Neuronal stem cell (in vitro differentiated cells): ENCODE results near the gene PRR4. TPM values are rescaled to one million over a fixed set of nuclear protein-coding genes. Genes with fewer than 3 reads are reported as not detected.

Source experiments
- DNase-seq: peaks from one replicate; pipeline ENCODE4 v3.0.0-alpha.2; 2013; ENCODE audit warnings: low spot score
- H2AFZ ChIP-seq: one replicate; pipeline ENCODE4 v1.6.1; 2013; ENCODE audit warnings: mild to moderate bottlenecking, low read length, inconsistent platforms
- H2AK5ac ChIP-seq: 2 replicates; pipeline ENCODE4 v1.6.1; 2013; ENCODE audit warnings: low read depth, mild to moderate bottlenecking, inconsistent platforms, low read length, moderate library complexity, mixed read lengths
- H2BK120ac ChIP-seq: 2 replicates; pipeline ENCODE4 v1.6.1; 2013; ENCODE audit warnings: low read depth, mild to moderate bottlenecking, inconsistent platforms, low read length, moderate library complexity, mixed read lengths
- H2BK12ac ChIP-seq: one replicate; pipeline ENCODE4 v1.6.1; 2013; ENCODE audit warnings: low read length, inconsistent platforms
- H2BK15ac ChIP-seq: 2 replicates; pipeline ENCODE4 v1.6.1; 2013; ENCODE audit warnings: mild to moderate bottlenecking, low read length, inconsistent platforms, mixed read lengths
- H2BK5ac ChIP-seq: one replicate; pipeline ENCODE4 v1.6.1; 2013; ENCODE audit warnings: inconsistent platforms, mild to moderate bottlenecking, low read length, moderate library complexity
- H3K14ac ChIP-seq: one replicate; pipeline ENCODE4 v1.6.1; 2013; ENCODE audit warnings: low read length, inconsistent platforms
- H3K18ac ChIP-seq: 2 replicates; pipeline ENCODE4 v1.6.1; 2013; ENCODE audit warnings: low read length, inconsistent platforms
- H3K23ac ChIP-seq: 2 replicates; pipeline ENCODE4 v1.6.1; 2013; ENCODE audit warnings: low read depth, mild to moderate bottlenecking, mixed read lengths, low read length, inconsistent platforms; ENCODE audit not compliant: poor library complexity
- H3K27ac ChIP-seq: replicated peaks from 3 replicates; pipeline ENCODE4 v1.5.1; 2013; ENCODE audit warnings: low read length, inconsistent platforms
- H3K27me3 ChIP-seq, 3 experiments: 2 replicates each; pipeline ENCODE4 v1.6.1; 2013; ENCODE audit warnings: low read length in 3 of 3, mild to moderate bottlenecking in 2 of 3, inconsistent platforms in 1 of 3, low read depth in 1 of 3, mixed read lengths in 1 of 3, moderate library complexity in 1 of 3; ENCODE audit not compliant: control insufficient read depth in 3 of 3, insufficient read depth in 3 of 3
- H3K36me3 ChIP-seq, 2 donors: replicated peaks in 1 of 2; 2 replicates each; pipeline ENCODE4 v1.6.1; 2013; ENCODE audit warnings: low read length in 2 of 2; ENCODE audit not compliant: control insufficient read depth in 2 of 2, insufficient read depth in 2 of 2
- H3K4ac ChIP-seq: 2 replicates; pipeline ENCODE4 v1.6.1; 2013; ENCODE audit warnings: inconsistent platforms, mild to moderate bottlenecking, low read length, moderate library complexity
- H3K4me1 ChIP-seq, 2 donors: 1 replicate in 1 of 2; 2 replicates in 1 of 2; pipeline ENCODE4 v1.6.1; 2013; ENCODE audit warnings: low read length in 2 of 2, low read depth in 1 of 2; ENCODE audit not compliant: control insufficient read depth in 2 of 2, insufficient read depth in 1 of 2
- H3K4me2 ChIP-seq: one replicate; pipeline ENCODE4 v1.6.1; 2013; ENCODE audit warnings: mild to moderate bottlenecking, low read length, inconsistent platforms; ENCODE audit not compliant: insufficient read depth, poor library complexity, severe bottlenecking
- H3K4me3 ChIP-seq, 2 donors: 2 replicates each; pipeline ENCODE4 v1.5.1; 2013; ENCODE audit warnings: low read length in 2 of 2, mild to moderate bottlenecking in 2 of 2, inconsistent platforms in 1 of 2, moderate library complexity in 1 of 2
- H3K79me1 ChIP-seq: one replicate; pipeline ENCODE4 v1.6.1; 2013; ENCODE audit warnings: low read depth, mild to moderate bottlenecking, inconsistent platforms, low read length, moderate library complexity
- H3K9ac ChIP-seq: one replicate; pipeline ENCODE4 v1.6.1; 2013; ENCODE audit warnings: mild to moderate bottlenecking, low read depth, low read length, inconsistent platforms; ENCODE audit not compliant: poor library complexity
- H3K9me3 ChIP-seq, 2 donors: replicated peaks in 1 of 2; 2 replicates each; pipeline versions ENCODE3 to v1.6.1; 2013; ENCODE audit warnings: low read length in 2 of 2, mild to moderate bottlenecking in 2 of 2, inconsistent platforms in 1 of 2, low read depth in 1 of 2, mixed read lengths in 1 of 2, moderate library complexity in 1 of 2; ENCODE audit not compliant: control insufficient read depth in 2 of 2, insufficient read depth in 1 of 2
- H4K8ac ChIP-seq: one replicate; pipeline ENCODE4 v1.6.1; 2013; ENCODE audit warnings: low read depth, mild to moderate bottlenecking, inconsistent platforms, low read length, moderate library complexity
- H4K91ac ChIP-seq: one replicate; pipeline ENCODE4 v1.6.1; 2013; ENCODE audit warnings: low read length, low read depth, mild to moderate bottlenecking, inconsistent platforms; ENCODE audit not compliant: poor library complexity
- WGBS, 2 donors: extraction: QIAGEN DNeasy Blood & Tissue Kit; methylation state at CpG; one replicate each; pipeline ENCODE4 v1.1.7; 2013; ENCODE audit warnings: missing lambda C conversion rate in 2 of 2, mixed read lengths in 1 of 2; ENCODE audit not compliant: insufficient read length in 2 of 2, insufficient replicate concordance in 1 of 2; ENCODE audit errors: extremely low coverage in 2 of 2; 5-methylcytosine and 5-hydroxymethylcytosine counted together
- polyA plus RNA-seq, 2 experiments: library from polyadenylated mRNA; stranded (reverse); fragments of 200-250 nt; gene quantifications; one replicate each; pipeline ENCODE4 v1.2.3, GENCODE V29; 2013

Gene PRR4
- 8.5 TPM for polyA plus RNA-seq (2013, experiment 1 of 2)
- 8.3 TPM for polyA plus RNA-seq (2013, experiment 2 of 2)

- no peak within 1 kb of the TSS for H3K27ac ChIP-seq
- no peak within 1 kb of the TSS for H2BK12ac ChIP-seq
- no peak within 1 kb of the TSS for H2BK120ac ChIP-seq
- peaks cover 0 to 1% of the 10 kb centered on the region in 2 donors for H3K4me1 ChIP-seq
- H2BK5ac ChIP-seq = no peak within 1 kb of the TSS
- H3K18ac ChIP-seq = no peak within 1 kb of the TSS
- H3K79me1 ChIP-seq = no peaks in the 10 kb centered on the region
- H3K4ac ChIP-seq = no peak within 1 kb of the TSS
- no peaks in the 10 kb centered on the region for H3K9me3 ChIP-seq
- H4K8ac ChIP-seq = no peak within 1 kb of the TSS
- H3K4me3 ChIP-seq = no peak within 1 kb of the TSS
- no peak within 1 kb of the TSS for H3K23ac ChIP-seq
- WGBS, 2 donors = no CpG with 5 or more reads among the region's 4 CpGs
- H3K36me3 ChIP-seq = peaks cover 0 to 21% of the 10 kb centered on the region in 2 donors
- H3K4me2 ChIP-seq = no peak within 1 kb of the TSS
- no peak within 1 kb of the TSS for H2AK5ac ChIP-seq
- DNase-seq = no peak
- H2AFZ ChIP-seq = no peak within 1 kb of the TSS
- H3K14ac ChIP-seq = no peak within 1 kb of the TSS
- no peaks in the 10 kb centered on the region for H3K27me3 ChIP-seq
- no peak within 1 kb of the TSS for H3K9ac ChIP-seq
- no peak within 1 kb of the TSS for H2BK15ac ChIP-seq
- H4K91ac ChIP-seq = no peak within 1 kb of the TSS
Measured at GRCh38 chr12:10849425-10849878, at the start of gene PRR4. Gene PRR4 (minus strand): TSS chr12:10849475. CDS start chr12:10849437, 38 bp downstream.

DNA sequence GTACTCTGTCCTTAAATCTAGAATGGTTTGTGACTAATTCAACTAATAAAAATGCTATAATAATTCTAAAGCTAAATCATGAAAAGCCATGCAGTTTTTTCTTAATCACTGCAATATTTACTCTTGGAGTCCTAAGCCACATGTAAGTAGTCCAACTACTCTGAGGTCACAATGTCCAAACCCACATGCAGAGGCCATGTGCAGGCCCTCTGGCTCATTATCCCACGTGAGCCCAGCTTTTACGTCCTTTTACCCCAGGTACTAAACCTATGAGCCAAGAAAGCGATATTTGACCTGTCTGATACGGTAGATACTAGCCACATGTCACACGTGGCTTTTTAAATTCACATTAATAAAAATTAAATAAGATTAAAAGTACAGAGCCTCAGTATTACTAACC, 47.6 kb upstream of the PRR4 start:
- no peak overlapping the region for H2AK5ac ChIP-seq
- no peak for DNase-seq
- no peak overlapping the region for H3K18ac ChIP-seq
- peaks cover 0 to 5% of the 10 kb centered on the region in 2 donors for H3K9me3 ChIP-seq
- H3K9ac ChIP-seq = no peak overlapping the region
- H3K4ac ChIP-seq = no peak overlapping the region
- H2BK120ac ChIP-seq = no peak overlapping the region
- no peak overlapping the region for H3K14ac ChIP-seq
- H3K27ac ChIP-seq = no peak overlapping the region
- H2AFZ ChIP-seq = no peak overlapping the region
- no peak overlapping the region for H3K4me3 ChIP-seq
- H4K91ac ChIP-seq = no peak overlapping the region
- no peak overlapping the region for H2BK12ac ChIP-seq
- H3K4me2 ChIP-seq = no peak overlapping the region
- H2BK15ac ChIP-seq = no peak overlapping the region
- no peak overlapping the region for H3K23ac ChIP-seq
- WGBS, 2 donors = no CpG with 5 or more reads among the region's 5 CpGs
- H2BK5ac ChIP-seq = no peak overlapping the region
- no peak overlapping the region for H4K8ac ChIP-seq
- H3K79me1 ChIP-seq = no peaks in the 10 kb centered on the region
- no peaks in the 10 kb centered on the region for H3K27me3 ChIP-seq
- no peaks in the 10 kb centered on the region for H3K4me1 ChIP-seq
- H3K36me3 ChIP-seq = no peaks in the 10 kb centered on the region

DNA sequence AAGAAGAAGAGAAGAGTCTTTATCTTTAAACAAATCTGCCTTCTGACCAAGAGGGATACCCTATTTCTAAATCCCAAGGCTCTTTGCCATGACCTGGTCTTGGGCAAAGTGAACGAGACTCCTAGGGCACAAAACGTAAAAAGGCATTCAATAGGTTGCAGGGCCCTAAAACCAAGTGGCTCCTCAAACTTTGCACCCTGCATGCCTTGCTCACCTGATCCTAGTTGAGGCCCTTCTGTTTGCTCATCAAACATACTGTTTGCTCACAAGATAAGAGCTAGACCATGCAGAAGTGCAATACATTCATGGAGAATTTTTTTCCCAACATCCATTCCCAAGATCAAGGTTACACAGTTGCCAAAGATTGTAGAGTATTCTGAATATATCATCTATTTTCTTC, 42.7 kb upstream of the PRR4 start:
- Histone ChIP-seq H4K8ac (no peak overlapping the region), H3K14ac (no peak overlapping the region), H3K4me3 (no peak overlapping the region), H2BK120ac (no peak overlapping the region), H3K36me3 (no peaks in the 10 kb centered on the region), H4K91ac (no peak overlapping the region), H2BK15ac (no peak overlapping the region), H3K27me3 (no peaks in the 10 kb centered on the region), H2AK5ac (no peak overlapping the region), H3K4ac (no peak overlapping the region), H3K23ac (no peak overlapping the region), H2BK5ac (no peak overlapping the region), H3K9ac (no peak overlapping the region), H3K27ac (no peak overlapping the region), H2AFZ (no peak overlapping the region), H3K4me1 (no peaks in the 10 kb centered on the region), H3K4me2 (no peak overlapping the region), H3K18ac (no peak overlapping the region), H3K9me3 (no peaks in the 10 kb centered on the region), H2BK12ac (no peak overlapping the region), H3K79me1 (no peaks in the 10 kb centered on the region)
- WGBS, 2 donors = no CpG with 5 or more reads among the region's 2 CpGs
- no peak for DNase-seq

DNA sequence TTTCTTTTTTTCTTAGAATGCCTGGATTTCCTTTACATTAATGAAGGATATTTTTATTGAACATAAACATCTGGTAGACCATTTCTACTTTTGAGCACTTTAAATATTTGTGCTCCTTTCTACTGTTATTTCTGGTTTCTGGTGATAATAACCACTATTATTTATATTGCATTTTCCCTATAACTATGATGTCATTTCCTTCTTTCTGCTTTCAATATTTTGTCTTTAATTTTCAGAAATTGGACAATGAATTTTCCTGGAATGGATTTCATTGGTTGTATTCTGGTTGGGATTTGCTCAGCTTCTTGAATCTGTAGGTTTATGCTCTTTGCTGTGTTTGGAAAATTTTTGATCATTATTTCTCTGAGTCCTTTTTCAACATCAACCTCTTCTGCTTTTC, 40.0 kb upstream of the PRR4 start:
- no peak overlapping the region for H3K14ac ChIP-seq
- H4K91ac ChIP-seq = no peak overlapping the region
- no peak overlapping the region for H3K9ac ChIP-seq
- no peaks in the 10 kb centered on the region for H3K36me3 ChIP-seq
- no peaks in the 10 kb centered on the region for H3K79me1 ChIP-seq
- no peak overlapping the region for H3K4me3 ChIP-seq
- H2BK12ac ChIP-seq = no peak overlapping the region
- H3K27me3 ChIP-seq = no peaks in the 10 kb centered on the region
- H3K4me2 ChIP-seq = no peak overlapping the region
- H4K8ac ChIP-seq = no peak overlapping the region
- H3K18ac ChIP-seq = no peak overlapping the region
- no peak overlapping the region for H2BK15ac ChIP-seq
- H2BK120ac ChIP-seq = no peak overlapping the region
- no peaks in the 10 kb centered on the region for H3K4me1 ChIP-seq
- H2AK5ac ChIP-seq = no peak overlapping the region
- no peak for DNase-seq
- no peaks in the 10 kb centered on the region for H3K9me3 ChIP-seq
- H2BK5ac ChIP-seq = no peak overlapping the region
- no peak overlapping the region for H3K4ac ChIP-seq
- no peak overlapping the region for H2AFZ ChIP-seq
- no peak overlapping the region for H3K23ac ChIP-seq
- H3K27ac ChIP-seq = no peak overlapping the region
